Pericardium fibroblast (primary cell): Measurements from ENCODE around the gene CDR2. TPM values are rescaled to one million over a fixed set of nuclear protein-coding genes. Genes with fewer than 3 reads are reported as not detected.

Experiments used
- total RNA-seq: library from RNA; depleted of rRNA; stranded (reverse); fragments of >200 nt; gene quantifications from 2 replicates; pipeline ENCODE4 v1.2.3, GENCODE V29; 2015

The CDR2 gene
- 20.3 and 52.5 TPM in 2 replicates for total RNA-seq

DNA sequence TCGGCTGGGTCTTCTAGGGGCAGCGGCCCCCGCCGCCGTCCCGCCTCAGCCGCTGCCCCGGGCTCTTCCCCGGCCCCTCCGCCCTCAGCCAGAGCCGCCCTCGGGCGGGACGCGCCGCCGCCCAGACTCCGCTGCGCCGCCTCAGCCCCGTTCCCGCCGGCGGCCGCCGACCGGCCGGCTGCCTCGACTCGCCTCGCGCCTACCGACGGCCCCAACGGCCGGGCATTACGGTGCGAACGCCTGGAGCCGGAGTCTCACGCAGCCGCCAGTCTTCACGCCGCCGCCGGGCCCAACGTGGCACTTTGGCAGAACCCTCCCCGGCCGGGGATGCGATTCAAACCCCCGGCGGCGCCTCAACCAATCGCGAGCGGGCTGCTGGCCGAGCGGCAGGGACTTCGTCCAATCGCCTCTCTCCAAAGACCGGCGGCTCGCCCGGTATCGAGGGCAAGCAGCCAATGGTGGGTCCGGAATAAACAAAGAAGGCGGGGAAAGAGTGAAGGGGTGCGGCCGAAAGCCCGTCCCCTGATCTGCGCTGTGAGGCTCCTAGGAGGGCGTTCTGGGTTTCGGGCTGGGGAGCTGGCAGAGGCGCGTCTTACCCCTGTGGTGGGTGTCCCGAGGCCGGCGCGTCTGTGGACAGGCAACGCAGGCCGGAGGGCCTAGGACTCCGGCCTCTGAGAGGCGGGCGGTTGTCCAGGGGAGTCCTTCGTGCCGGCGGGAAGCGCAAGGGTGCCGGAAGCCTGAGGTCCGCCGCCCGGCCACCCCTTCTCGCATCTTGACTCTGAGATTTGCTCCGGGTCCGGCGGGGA is at the start of gene CDR2:
Gene CDR2 (minus strand): TSS at position 309 of the 806 bp plus-strand sequence. CDS start 310 bp downstream, outside the sequence.

DNA sequence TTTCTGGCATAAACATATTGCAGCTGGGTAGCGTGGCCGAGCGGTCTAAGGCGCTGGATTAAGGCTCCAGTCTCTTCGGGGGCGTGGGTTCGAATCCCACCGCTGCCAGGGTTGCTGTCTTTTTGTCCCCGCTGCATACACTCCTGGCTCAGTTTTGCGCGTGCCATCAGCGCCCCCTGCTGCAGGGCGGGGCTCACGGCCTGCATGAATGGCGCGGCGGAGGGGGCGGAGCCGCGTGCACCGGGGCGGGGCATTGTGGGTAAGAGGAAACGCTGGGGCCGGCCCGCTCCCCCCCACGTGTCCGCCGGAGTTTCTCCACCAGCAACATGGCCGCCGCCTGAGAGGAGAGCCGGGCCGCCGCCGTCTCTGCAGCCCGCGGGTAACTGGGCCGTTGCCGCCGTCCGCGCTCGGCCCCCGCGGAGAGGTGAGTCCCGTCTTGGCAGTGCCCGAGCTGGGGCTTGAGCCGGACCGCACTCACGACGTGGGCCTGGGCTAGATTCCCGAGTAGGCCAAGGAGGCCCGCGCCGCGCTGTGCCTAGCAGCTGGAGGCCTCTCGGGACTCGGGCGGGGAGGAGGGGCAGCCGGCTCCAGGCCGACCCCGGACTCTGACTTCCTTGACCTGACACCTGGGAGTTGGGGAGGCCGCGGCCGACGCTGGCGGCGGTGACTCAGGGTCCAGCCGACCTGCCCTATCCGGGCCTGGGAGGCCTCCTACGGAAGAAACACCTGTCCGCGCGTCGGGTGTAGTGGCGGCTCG is 77.1 kb downstream of the CDR2 start, which contains the start of gene POLR3E:
Gene POLR3E (plus strand): TSS at position 296 of the 757 bp plus-strand sequence. CDS start 5,560 bp downstream, outside the sequence.

Other genes with a start within 250 kb of the CDR2 start
- gene SDR42E2, start 212.1 kb downstream of the CDR2 start, total RNA-seq = not detected in 2 replicates
- 20.4 and 26.3 TPM in 2 replicates for gene EEF2K, start 168.3 kb downstream of the CDR2 start, total RNA-seq
- gene POLR3E, start 77.2 kb downstream of the CDR2 start, total RNA-seq = 25.1 and 35.8 TPM in 2 replicates
- 7.4 and 32.3 TPM in 2 replicates for gene NPIPB5, start 136.3 kb upstream of the CDR2 start, total RNA-seq